Lower lobe of right lung (tissue), 2 donors: ENCODE measurements around the gene DPYD. TPM values are rescaled to one million over a fixed set of nuclear protein-coding genes. Genes with fewer than 3 reads are reported as not detected.
A peak's percentile ranks its signal among the peaks of the same experiment; 100 is the strongest.

ENCODE experiments used
- ATAC-seq, 2 donors: fragments of 200-7000 bp; cut with Tn5 transposase; one replicate each; pipeline ENCODE4 v1.9.1; 2020 to 2022; ENCODE audit warnings: mild to moderate bottlenecking in 2 of 2, moderate library complexity in 2 of 2
- DNase-seq: peaks from one replicate; pipeline ENCODE4 v3.0.0-alpha.2; 2020
- H3K27ac ChIP-seq: fragments of 200-600 bp; one replicate; pipeline ENCODE4 v1.8.0; 2022
- H3K27me3 ChIP-seq: fragments of 200-600 bp; one replicate; pipeline ENCODE4 v1.8.0; 2022; ENCODE audit warnings: low read depth
- H3K36me3 ChIP-seq: fragments of 200-600 bp; one replicate; pipeline ENCODE4 v1.8.0; 2022; ENCODE audit warnings: mild to moderate bottlenecking
- H3K4me1 ChIP-seq: fragments of 200-600 bp; one replicate; pipeline ENCODE4 v1.8.0; 2022
- H3K4me3 ChIP-seq: fragments of 200-600 bp; one replicate; pipeline ENCODE4 v1.8.0; 2022; ENCODE audit warnings: mild to moderate bottlenecking
- H3K9me3 ChIP-seq: fragments of 200-600 bp; one replicate; pipeline ENCODE4 v1.8.0; 2022
- intact Hi-C: fragments of 100-400 bp; cut with DNase I; formaldehyde crosslinking; loops from one replicate; pipeline ENCODE4 v1.11.0; 2022
- total RNA-seq: library from RNA; stranded (reverse); fragmentation: NEBNext Ultra II Directional; extraction: Animal tissue kit (Norgen Biotek cat#: 25700); gene quantifications from one replicate; pipeline ENCODE4 v1.2.1, GENCODE V29; 2021
- TF ChIP-seq, protein P1 (sequence below): fragments of 200-600 bp; IDR thresholded peaks from one replicate; pipeline ENCODE4 v1.8.0; 2022; ENCODE audit warnings: antibody characterized with exemption, mild to moderate bottlenecking
- donor health status: DM: no; HTN: yes; CAD: no; lungs with severe emphysema.

The DPYD gene
- total RNA-seq, 1 donor from 2014 or later, result 91.9 TPM

DNA sequence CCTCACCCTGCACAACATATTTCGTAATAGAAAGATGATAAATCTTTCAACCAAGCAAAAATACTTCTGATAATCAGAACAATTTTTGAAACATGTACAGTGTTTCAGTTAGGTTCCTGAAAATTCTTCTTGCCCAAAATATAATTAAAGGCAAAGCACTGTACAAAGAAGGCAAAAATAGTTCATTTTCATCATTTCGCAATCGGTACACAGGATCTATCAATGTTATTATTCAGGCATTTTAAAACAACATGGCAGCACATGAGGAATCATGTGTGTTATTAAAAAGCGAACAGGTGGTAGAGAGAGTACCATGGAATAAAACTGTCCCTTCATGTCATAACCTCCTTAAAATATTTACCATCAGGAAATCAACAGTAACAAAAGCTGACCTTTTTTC lies 356.9 kb downstream of the DPYD start:
- Histone ChIP-seq H3K4me3 (no peak overlapping the region), H3K9me3 (no peaks in the 10 kb centered on the region), H3K27me3 (no peaks in the 10 kb centered on the region), H3K4me1 (no peaks in the 10 kb centered on the region), H3K36me3 (no peaks in the 10 kb centered on the region), H3K27ac (no peak overlapping the region)
- no peak for ATAC-seq
- DNase-seq, result no peak
- intact Hi-C loops, result no loop called here
- TF ChIP-seq, protein P1, sequence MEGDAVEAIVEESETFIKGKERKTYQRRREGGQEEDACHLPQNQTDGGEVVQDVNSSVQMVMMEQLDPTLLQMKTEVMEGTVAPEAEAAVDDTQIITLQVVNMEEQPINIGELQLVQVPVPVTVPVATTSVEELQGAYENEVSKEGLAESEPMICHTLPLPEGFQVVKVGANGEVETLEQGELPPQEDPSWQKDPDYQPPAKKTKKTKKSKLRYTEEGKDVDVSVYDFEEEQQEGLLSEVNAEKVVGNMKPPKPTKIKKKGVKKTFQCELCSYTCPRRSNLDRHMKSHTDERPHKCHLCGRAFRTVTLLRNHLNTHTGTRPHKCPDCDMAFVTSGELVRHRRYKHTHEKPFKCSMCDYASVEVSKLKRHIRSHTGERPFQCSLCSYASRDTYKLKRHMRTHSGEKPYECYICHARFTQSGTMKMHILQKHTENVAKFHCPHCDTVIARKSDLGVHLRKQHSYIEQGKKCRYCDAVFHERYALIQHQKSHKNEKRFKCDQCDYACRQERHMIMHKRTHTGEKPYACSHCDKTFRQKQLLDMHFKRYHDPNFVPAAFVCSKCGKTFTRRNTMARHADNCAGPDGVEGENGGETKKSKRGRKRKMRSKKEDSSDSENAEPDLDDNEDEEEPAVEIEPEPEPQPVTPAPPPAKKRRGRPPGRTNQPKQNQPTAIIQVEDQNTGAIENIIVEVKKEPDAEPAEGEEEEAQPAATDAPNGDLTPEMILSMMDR, result no peak

DNA sequence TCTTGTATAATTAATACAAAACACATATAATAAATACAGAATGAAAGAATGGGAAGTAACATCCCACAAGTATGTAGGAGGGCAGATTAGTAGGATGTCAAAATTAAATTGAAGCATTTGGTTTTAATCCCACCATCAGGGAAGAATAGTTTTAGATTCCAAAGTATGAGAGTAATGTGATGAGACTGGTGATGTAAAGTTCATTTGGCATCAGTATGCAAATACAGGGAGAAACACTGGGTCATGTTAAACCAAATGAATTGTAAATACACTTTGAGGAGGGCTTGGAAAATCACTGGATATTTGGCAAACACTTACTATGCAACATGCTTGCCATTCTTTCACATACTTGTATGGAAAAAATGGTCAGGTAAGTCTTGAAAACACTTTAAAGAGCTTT lies 358.8 kb downstream of the DPYD start:
- Histone ChIP-seq H3K4me3 (no peak overlapping the region), H3K27ac (no peak overlapping the region), H3K9me3 (no peaks in the 10 kb centered on the region), H3K4me1 (no peaks in the 10 kb centered on the region), H3K27me3 (no peaks in the 10 kb centered on the region), H3K36me3 (no peaks in the 10 kb centered on the region)
- TF ChIP-seq, protein P1, result no peak
- intact Hi-C loops, result no loop called here
- DNase-seq, result no peak
- peak in 1 of 2 donors; percentile 21 for ATAC-seq

DNA sequence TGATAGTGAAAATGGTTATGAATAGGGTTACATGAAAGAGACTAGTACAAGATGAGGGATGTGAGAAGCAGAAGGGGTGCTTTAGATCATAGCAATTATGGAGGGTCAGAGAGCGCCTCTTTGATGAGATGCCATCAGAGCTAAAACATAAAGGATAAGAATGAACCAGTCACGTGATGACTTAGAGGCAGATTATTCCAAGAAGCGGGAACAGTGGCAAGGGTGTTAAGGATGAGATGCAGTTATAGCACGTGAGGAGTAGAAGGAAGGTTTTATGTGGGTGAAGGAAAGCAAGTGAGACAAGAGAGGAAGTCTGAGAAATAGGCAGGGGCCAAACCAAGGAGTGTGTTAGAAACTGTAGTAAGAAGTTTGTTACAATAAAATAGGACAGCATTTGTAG lies 360.1 kb downstream of the DPYD start:
- H3K9me3 ChIP-seq, result no peaks in the 10 kb centered on the region
- intact Hi-C loops, result no loop called here

DNA sequence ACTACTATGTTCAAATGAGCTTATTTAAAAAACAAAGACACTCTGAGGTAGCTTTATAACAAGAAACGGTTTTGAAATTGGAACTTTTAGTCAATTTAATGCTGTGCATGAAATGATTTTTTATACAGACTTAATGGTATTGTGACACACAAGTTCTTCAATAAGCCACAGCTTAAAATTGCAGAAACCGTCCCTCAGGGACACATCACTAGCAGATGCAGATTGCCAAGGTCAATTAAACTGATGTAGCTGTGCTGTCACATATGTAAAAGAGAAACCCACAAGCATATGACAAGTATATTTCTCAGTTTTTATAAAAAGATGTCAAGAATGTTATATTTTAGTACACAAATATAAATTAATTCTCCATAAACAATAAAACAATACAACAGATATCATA lies 366.9 kb downstream of the DPYD start:
- TF ChIP-seq, protein P1, result no peak
- DNase-seq (no peak), ATAC-seq (no peak)
- Histone ChIP-seq H3K4me1 (no peaks in the 10 kb centered on the region), H3K9me3 (no peaks in the 10 kb centered on the region), H3K27ac (no peak overlapping the region), H3K4me3 (no peak overlapping the region), H3K27me3 (no peaks in the 10 kb centered on the region), H3K36me3 (no peaks in the 10 kb centered on the region)
- intact Hi-C loops, result no loop called here

More for the DNA sequence above, 360.1 kb downstream of the DPYD start:
- TF ChIP-seq, protein P1, result no peak
- H3K27ac ChIP-seq, result no peak overlapping the region
- no peaks in the 10 kb centered on the region for H3K27me3 ChIP-seq
- DNase-seq (no peak), ATAC-seq (no peak)
- no peak overlapping the region for H3K4me3 ChIP-seq
- no peaks in the 10 kb centered on the region for H3K36me3 ChIP-seq
- no peaks in the 10 kb centered on the region for H3K4me1 ChIP-seq

DNA sequence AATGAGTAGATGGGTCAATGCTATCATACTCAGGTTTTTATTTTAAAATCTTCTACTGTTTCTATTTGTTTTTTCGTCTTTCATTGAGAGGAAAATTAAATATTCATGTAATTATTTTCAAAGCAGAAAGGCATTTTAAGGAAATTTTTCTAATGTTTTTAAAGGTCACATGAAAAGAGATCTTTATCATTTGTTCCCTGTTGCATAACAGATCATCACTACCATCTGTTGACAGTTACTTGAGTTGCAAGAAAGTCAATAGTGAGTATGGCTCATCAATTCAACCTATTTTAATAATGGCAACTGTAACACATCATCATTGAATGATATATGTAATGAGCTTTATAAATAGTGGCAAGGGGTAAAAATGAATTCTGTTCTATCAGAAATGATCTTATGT lies 369.7 kb downstream of the DPYD start:
- H3K9me3 ChIP-seq, result no peaks in the 10 kb centered on the region
- TF ChIP-seq, protein P1, result no peak
- ATAC-seq, result no peak
- no peak overlapping the region for H3K4me3 ChIP-seq
- no peaks in the 10 kb centered on the region for H3K27me3 ChIP-seq
- peaks cover 7% of the 10 kb centered on the region for H3K36me3 ChIP-seq
- intact Hi-C loops, result no loop called here
- H3K4me1 ChIP-seq, result no peaks in the 10 kb centered on the region
- no peak overlapping the region for H3K27ac ChIP-seq
- no peak for DNase-seq

DNA sequence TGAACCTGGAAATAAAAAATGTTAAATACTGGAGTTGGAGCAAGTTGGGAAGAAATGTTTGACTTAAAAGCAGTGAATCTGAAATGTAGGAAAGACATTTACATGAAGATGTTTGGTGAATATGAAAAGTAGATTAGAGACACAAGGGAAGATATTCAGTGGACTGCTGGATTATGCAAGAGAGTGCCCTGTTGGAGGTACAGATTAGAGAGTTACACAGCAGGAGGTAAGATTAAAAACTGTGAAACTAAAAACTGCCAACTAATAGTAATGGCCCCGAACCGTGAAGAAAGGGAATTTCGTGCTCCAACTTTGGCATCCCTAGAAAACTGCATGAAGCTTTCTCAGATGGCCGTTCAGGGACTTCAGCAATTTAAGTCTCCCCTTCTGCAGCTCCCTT lies 375.4 kb downstream of the DPYD start:
- Histone ChIP-seq H3K4me1 (no peaks in the 10 kb centered on the region), H3K9me3 (no peaks in the 10 kb centered on the region), H3K27me3 (no peaks in the 10 kb centered on the region), H3K4me3 (no peak overlapping the region), H3K27ac (no peak overlapping the region), H3K36me3 (peaks cover 7% of the 10 kb centered on the region)
- TF ChIP-seq, protein P1, result no peak
- no peak for ATAC-seq
- no peak for DNase-seq
- intact Hi-C loops, result no loop called here
